NCI-H2107 (cell line): ENCODE data around the gene CYBC1.

Experiments used
- DNase-seq: peaks from one replicate; lab custom pipeline; 2025; lab: John Stamatoyannopoulos, UW

CYBC1 gene

DNA sequence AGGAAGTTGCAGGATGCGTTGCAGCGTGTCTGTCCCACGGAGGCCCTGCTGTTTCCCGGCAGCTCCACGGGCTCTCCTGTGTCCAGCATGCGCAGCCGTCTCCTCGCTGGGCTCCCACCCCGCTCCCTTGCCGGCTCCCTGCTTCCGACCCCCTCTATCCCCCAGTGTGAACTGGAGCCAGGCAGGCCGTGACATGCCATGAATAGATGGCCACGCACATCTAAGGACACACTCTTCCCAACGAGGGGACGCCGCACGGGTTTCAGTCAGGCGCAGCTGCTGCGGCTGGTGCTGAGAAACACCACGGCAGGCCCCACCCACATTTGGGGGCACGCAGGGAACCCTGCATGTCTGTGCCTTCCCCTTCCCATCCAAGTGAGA, 41.6 kb downstream of the CYBC1 start:
- DNase-seq, result no peak

DNA sequence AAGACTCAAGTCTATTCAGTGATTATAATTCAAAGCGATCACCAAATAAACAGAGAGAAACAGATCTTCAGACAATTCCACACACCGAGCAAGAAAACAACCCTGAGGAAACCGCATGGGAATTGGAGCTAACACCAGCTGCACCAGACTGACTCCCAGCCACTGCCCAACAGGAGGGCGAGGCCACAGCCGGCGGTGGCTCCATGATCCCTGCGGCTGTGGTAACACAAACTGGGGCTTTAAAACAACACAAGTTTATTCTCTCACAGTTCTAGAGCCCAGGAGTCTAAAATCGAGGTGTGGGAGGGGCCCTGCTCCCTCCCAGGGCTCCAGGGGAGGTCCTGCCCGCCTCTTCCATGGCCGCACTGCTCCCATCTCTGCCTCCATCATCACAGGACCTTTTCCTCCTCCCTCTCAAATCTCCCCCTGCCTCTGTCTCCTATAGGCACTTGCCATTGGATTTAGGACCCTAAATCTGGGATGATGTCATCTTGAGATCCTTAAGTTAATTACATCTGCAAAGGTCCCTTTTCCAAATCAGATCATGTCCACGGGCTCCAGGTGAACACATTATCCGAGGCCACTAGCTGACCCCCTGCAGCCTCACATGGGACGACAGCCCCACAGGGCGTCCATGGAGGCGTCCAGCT, 42.1 kb downstream of the CYBC1 start:
- peak; percentile 50 for DNase-seq

DNA sequence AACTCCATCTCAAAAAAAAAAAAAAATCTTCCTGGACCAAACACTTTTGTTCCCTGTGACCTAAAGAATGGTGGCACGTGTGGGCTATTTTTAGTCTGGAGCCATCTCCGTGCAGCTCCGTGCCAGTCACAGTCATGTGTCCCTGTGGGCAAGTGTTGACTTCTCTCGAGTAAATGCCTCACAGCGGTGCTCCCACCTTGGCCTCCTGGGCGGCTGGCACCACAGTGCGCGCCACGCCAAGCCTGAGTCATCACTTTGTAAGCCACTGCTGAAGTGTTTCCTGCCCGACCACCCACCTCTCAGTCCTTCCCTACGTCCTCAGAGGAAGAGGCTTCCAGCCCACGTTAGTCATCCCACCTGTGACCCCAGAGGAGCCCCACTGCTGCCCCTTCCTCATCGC, 43.3 kb downstream of the CYBC1 start:
- no peak for DNase-seq

DNA sequence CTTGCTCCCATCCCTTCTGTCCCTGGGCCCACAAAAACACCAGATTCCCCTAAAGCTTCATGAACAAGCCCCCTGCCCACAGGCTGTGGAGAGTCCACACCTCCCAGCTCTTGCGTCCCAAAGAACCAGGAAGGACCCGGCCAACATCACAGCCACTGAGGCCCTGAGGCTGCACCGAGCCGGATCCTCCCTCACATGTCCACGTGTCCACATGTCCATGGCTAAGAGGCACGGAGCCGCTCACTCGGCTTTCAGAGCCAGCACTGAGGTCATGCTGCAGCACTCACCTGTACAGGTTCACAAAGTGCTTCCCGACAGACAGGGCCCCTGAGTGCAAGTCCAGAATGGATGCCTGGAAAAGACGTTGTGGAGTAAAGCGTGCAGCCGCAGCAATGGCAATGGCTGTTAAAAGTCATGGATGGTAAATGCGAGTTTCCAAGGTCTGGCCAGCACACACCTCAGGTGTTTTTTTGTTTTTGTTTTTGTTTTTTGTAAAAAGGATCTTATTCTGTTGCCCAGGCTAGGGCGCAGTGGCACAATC, 44.4 kb downstream of the CYBC1 start:
- DNase-seq, result no peak

DNA sequence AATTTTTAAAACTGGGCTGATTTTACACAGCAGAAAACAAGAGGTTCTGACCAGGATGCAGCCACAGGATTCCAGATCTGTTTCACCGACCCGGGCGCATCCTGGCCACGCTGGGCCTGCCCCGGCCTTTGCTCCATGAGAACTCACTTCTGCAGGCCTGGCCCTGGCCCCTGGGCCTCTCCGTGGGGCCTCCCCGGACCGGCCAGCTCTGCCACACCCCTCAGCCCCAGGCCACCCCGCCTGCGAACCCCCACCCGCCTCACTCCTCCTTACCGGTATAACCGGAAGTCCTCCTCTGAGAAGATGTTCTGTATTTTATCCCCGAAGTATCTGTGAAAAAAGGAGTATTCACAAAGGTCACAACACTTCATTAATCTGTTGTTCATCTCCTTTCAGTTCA, 45.5 kb downstream of the CYBC1 start:
- no peak for DNase-seq

DNA sequence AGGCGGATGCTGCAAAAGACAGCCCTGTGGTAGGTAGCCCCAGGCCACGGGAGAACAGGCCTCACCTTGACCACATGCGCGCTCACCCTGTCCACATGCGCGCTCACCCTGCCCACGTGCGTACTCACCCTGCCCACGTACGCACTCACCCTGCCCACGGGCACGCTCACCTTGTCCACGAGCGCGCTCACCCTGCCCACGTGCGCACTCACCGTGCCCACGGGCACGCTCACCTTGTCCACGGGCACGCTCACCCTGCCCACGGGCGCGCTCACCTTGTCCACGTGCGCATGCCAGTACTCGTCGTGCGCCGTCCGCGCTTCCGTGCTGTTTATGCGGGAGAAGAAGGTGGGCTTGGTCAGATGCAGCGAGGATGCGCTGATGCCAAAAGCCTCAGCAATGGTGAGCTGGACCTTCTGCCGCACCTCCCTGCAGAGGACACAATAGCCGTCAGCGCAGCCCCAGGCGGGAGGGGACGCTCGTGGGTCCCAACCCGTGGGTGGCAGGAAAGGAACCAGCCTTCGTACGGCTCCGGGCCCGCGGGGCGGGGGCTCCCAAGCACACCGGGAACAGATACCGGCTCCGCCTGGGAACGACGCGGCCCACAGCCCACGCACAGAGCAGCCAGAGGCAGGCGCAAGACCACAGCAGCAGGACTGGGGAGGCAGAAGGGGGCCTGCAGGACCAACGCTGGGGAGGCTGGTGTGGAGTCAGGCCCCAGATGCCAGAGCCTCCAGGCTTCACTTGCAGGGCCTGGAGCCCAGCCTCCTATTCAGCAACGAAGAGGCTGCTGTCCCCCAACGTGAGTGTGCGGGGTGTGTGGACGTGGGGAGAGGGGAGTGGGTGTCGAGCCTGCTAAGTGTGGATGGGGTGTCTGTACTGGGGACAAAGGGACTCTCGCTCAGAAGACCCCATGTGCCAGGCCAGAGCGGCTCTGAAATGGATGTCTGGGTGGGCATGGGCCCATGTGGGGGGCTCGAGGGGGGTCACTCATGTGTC, 46.6 kb downstream of the CYBC1 start:
- no peak for DNase-seq

DNA sequence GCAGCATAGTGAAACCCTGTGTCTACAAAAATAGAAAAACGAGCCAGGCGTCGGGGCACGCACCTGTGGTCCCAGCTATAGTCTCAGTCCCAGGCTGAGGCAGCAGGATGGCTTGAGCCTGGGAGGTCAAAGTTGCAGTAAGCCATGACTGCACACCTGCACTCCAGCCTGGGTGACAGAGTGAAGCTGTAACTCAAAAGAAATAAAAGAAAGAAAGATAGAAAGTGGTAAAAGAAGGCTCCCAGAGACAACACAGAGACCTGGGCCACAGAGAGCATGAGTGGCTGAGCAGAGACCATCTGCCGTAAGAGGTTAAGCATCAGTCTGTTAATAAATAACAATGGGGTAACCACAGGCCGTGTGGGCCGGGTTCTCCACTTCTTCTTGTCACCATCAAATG, 47.7 kb downstream of the CYBC1 start:
- DNase-seq, result no peak

DNA sequence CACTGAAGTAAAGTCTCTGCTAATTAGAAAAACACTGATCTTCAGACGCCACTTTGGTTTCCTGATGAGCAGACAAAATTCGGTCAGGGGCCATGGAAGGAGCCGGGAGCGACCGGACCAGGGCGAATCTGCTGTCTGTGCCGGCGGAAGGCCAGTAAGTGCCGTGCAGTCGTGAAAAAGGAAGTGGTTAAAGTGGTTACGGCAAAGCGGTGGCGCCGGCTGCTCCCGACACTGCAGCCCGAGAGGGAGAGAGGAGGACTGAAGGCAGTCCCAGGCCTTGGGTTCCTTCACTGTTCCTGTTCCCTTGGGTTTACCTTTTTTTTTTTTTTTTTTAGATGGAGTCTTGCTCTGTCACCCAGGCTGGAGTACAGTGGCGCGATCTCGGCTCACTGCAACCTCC, 49.7 kb downstream of the CYBC1 start:
- DNase-seq, result no peak

DNA sequence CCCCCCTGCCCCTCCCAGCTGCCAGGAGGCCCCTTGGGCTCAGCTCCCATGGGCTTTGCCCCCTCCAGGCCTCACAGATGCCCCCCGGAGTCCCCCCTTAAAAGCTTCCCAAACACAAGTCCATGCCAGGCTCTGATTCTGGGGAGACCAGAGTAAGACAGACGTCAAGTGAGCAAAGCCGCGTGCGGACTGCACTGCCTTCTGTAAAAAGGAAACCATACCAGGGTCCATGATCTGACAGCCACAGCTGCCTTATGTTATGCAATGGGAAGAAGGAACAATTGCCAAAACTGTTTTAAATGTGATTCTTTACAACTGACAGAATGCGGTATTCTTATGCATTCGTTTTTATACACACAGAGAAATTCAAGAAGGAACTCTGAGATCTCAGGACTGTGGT, 50.3 kb downstream of the CYBC1 start:
- no peak for DNase-seq

DNA sequence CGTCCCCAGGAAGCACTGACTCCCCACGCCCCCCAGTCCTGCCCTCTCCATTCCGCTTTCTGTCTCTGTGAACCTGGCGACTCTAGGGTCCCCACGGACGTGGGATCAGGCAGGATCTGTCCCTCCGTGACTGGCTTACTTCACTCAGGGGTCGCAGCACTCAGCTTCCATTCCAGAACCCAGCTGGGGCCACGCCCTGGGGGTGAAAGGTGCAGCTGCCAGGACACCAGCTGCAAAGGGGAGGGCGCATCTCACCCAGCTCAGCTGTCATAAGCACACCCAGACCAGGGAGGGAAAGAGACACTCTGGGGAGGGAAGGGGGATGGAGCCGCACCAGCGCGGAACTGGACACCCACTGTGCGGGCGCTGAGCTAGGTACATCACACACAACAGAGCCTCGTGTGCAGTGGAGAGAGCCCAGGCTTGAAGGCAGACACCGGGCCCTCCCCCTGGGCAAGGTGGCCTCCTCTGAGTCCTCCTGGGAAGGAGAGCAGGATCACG, 50.9 kb downstream of the CYBC1 start:
- DNase-seq, result peak; percentile 38

DNA sequence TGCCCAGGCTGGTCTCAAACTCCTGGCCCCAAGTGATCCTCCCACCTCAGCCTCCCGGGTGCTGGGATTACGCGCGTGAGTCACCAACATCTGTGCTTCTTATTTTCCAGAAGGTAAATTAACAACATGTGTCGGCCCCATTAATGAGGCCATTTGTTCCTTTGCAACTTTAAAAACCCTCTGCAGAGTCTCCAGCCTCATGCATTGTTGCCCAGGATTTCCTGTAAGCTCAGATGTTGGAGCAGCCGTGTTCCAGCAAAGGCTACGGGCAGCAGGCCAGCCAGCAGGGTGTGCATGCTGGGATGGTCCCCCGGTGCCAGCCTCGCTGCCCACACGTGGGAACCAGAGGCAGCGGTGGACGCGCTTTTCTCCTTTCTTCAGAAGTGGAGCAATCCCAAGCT, 51.5 kb downstream of the CYBC1 start:
- no peak for DNase-seq

DNA sequence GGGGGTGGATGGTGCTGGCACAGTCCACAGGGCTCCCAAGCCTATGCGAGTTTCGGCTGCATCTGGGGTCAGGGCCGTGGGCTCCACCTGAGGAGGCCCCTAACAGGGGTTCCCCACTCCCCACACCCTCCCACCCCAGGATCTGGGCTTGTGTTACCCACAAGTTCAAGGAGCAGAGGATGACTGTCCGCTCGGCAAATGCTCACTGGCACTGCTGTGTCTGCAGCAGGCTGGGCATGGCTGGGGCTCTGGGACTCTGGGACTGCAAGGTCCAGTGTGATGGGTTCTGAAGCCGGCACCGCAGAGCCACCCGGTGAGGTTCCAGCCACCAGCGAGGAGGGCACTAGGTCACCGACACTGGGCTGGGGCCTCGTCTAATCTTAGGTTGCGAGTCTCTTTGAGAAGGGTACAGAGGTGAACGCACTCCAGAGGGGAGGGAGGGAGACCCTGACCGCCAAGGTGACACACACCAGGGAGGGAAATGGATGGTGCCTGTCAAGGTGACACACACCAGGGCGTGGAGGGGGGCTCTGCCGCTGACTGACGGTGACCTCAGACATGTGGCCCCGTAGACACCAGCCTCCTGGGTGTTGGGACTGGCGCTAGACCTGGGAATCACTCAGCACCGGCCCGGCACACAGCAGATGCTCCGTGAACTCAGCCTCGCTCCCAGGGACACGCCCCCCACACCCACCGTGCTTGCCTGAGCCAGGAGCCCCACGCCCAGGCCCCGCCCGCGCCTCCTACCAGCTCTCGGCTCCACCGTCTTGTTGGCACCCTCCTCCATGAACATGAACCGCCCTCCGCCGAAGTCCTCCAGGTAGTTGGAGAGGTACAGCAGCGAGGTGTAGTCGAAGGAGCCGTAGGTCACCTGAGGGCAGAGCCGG, 52.9 kb downstream of the CYBC1 start:
- DNase-seq, result no peak

DNA sequence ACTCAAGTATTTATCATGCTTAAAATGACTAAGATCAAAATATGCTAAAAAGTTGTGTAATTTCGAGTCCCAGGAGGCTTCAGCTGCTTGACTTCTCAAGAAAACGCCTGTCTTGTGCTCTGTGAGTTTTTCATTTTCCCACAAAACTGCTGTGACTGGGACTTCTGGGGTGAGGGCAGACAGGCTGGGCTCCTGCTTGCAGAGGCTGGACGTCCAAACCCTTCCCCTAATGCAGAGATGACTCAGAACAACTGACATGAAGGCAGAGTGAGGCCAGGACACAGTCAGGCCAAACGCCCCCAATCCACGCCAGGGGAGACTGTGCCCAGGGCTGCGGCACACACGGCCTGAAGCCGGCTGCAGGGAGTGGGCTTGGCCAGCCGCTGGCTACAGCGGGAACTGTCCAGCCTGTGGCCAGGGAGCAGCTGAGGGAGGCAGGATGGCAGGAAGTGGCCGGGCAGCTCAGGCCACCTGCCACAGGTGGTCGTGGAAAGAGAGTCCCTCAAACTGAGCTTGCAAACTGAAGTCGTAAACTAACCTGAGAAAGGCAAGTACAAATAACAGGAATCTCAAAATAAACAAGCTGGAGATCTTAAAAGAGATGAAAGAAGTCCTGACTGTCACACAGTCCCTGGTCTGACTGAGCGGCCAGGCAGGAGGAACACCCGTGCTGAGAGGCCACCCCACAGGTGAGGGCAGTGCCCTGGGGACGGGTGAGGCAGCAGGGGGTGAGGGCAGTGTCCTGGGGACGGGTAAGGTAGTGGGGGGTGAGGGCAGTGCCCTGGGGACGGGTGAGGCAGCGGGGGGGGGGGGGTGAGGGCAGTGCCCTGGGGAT, 53.7 kb downstream of the CYBC1 start:
- DNase-seq, result no peak

DNA sequence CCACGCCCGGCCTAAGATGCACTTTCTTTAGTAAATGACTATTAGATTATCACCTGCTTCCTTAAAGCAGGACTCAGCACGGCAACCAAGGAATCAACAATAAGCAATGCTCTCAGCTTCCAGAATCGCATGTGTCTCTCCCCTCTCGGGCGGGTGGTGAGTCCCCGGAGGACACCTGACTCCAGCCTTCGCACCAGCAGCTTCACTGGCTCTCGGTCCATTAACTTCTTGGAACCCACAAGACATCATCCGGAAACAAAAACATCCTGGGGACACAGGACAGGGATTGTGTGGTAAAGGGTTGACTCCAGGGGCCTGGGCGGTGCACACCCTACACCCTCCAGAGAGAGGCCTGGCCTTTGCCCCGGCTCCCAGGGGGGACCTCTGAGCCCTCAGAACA, 56.3 kb downstream of the CYBC1 start:
- DNase-seq, result no peak

DNA sequence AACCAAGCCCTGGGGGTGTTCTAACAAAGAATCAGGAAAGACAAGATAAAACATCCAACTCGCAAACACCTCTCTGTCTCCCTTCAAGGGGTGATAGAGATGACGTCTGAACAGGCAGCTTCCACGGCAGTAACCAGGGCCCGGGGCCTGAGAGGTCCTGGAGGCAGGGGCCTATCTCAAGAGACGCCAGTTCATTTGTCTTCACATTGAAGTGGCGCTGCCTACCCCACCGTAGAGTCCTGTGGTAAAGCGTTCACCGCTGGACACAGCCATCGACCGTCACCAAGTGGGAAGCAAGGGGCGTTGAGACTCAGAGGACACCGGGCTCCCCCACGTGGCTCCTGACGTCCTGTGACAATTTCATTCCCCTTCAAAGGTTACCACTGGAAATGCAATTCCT, 57.6 kb downstream of the CYBC1 start:
- no peak for DNase-seq
